Measurements from ENCODE around the gene METAP2.
A peak's percentile ranks its signal among the peaks of the same experiment; 100 is the strongest.
"Not testable (repeated sequence)": the region's sequence is repeated elsewhere in the genome, so short reads cannot be mapped to it uniquely, and the experiment has no call there.

METAP2 gene

DNA sequence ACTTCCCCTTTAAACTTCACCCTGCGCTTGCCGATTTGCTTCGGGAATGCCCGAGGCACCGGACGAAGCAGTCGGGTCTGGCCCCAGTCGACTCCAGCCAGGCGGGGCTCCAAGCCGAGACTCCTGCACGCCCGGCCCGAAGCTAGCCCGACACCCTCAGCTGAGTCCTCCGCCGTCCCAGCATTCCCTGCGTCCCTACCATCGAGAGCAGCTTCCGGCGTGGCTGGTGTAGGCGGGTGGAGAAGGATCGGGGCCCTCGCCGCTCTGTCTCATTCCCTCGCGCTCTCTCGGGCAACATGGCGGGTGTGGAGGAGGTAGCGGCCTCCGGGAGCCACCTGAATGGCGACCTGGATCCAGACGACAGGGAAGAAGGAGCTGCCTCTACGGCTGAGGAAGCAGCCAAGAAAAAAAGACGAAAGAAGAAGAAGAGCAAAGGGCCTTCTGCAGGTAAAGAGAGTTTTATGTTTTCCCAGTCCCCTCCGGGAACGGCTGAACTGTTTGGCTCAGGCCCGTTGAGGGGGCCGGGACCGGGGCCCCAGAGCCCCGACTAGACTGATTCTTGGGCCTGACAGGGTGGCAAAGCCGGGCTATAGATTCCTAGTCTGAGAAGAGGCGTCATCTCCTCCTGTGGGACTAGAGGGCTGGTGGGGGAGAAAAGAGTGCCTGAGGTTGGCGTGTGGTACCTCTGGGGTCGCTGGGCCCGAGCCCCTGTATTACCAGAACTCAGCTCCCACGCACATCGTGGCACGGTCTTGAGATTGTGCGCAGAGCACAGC, at the start of gene METAP2:
METAP2 (plus strand) TSS at position 269 of the 776 bp plus-strand sequence; CDS start at position 297, 28 bp downstream.
- peak; percentile 91 to 94 for DNase-seq

DNA sequence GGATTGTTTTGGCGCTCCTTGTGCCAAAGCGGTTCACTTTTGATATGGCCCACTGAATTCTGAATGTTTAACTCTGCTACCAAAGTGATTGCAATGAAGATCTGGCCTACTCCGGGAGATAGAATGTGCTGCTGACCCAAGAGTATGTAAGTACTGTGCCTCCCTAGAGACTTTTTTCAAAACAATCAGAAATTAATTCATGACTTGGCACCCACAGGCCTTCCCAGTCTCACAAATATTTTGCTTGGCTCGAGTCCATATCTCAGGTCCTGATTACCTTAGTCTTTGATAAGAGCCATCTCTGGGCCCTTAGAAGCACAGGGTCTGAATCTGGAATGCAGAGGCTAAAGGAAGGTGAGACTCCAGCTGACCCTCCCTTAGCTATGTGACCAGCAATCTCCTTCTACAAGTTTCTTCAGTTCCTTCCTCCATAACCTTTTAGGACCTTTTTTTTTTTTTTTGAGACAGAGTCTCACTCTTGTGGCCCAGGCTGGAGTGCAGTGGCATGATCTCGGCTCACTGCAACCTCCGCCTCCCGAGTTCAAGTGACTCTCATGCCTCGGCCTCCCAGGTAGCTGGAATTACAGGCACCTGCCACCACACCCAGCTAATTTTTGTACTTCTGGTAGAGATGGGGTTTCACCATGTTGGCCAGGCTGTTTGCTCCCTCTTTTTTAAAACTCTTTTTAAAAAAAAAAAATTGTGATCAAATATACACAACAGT, 49.5 kb upstream of the METAP2 start:
- no peak for DNase-seq

DNA sequence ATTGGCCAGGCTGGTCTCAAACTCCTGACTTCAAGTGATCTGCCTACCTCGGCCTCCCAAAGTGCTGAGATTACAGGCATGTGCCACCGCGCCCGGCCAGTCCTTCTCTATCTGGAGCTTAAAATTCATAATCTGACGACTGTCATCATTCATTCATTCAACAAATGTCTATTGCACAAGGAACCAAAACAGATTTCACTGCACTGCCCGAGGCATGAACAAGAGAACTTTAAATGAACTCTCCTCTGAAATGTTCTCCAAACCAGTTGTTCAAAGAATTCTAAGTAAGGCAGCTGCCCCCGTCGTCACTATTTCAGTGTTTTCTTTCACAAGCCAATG, 44.8 kb upstream of the METAP2 start:
- DNase-seq, result no peak

DNA sequence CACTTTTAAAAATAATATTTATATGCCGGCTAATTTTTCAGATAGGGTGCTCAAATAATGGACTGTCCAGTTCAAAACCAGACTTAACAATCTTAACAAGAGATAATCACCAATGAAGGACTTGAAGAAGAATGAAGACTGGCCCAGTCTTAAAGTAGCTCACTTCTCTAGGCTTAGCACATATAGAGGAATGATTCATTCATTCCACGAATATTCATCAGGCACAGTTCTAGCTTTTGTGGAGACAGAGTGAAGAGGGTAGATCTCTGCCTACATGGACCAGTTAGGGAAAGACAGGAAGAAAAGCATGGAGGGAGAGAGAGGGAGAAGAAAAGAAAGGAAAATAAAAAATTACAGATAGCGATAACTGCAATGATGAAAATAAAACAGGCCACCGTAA, 42.8 kb upstream of the METAP2 start:
- no peak for DNase-seq

DNA sequence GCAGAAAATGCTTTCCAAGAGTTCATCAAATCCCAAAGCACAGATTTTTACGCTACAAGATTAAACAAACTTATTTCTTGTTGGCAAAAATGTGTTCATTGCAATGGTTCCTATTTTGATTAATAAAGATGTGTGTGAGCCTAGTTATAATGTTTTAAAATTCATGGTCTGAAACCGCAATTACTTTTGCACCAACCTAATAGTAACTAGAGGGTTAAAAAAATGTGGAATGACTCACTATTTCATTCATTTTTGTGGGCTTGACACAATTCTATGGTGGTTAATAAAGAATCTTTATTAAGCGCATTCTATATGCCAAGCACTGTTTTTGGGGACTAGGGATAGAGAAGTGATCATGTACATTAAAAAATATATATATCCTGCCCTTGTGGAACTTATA, 38.6 kb upstream of the METAP2 start:
- no peak for DNase-seq

DNA sequence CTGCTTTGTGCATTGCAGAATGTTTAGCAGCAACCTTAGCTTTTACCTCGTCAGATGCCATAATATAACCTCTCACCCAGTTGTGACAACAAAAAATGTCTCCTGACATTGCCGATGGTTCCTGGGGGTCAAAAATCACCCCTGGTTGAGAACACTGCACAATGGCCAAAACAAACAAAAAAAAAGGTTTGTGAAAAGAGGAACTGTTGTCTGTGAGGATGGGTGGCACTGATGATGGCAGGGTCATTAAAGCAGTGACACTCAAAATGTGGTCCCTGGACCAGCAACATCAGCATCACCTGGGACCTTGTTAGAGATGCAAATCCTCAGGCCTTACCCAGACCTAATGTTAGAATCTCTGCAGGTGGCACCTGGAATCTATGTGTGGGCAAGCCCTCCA, 36.4 kb upstream of the METAP2 start:
- no peak for DNase-seq

DNA sequence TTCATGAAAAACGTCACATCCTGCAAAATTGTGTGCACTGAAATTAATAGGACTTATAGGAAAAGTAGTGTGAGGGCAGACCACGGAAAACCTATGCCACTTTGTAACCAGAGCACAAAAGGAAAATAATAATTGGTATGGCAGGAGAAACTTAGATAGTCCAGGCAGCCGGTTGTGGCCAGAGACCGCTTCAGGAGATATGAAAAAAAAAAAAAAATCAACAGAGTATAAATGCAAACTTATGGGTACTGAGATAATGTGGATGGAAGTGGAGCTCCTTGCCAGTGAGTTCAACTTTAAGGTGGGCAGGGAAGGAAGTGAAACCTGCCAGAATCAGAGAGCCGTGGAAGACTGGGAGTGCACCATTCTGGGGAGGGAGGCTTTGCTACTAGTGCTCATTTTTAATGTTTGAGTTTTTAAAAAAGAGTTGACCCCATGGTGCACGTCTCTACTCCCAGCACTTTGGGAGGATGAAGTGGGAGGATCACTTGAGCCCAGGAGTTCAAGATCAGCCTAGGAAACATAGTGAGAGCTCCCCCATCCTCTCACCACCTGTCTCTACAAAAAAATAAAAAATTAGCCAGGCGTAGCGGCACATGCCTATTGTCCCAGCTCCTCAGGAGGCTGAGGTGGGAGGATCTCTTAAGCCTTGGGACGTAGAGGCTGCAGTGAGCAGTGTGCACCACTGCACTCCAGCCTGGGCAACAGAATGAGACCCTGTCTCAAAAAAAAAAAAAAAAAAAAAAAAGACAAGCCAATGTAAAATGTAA, 34.3 kb upstream of the METAP2 start:
- no peak for DNase-seq

DNA sequence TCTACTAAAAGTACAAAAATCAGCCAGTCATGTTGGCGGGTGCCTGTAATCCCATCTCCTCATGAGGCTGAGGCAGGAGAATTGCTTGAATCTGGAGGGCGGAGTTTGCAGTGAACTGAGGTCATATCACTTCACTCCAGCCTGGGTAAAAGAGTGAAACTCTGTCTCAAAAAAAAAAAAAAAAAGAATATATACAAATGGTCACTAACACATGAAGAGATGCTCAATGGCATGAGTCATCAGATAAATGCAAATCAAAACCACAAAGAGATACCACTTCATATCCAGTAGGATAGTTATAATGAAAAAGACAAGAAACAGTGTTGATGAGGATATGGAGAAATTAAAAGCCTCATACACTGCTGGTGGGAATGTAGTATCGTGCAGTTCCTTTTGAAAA, 33.6 kb upstream of the METAP2 start:
- no peak for DNase-seq

DNA sequence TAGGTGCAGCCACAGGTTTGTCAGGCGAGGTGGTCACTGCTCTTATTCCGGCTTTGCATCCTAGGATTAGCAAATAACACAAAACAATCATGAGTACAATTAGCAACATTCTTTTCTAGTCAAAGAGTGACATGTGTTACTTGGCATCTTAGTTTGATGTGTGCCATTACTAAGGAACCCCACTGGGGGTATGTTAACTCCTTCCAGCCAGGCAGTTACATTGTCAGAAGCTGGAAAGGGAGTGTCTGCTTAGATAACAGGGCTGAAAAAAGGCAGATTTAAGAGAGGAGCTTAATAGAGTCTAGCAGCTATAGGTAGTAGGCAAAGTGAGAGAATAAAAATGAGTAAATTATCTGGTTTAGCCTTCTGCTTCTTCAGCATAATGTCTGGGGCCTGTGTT, 30.5 kb upstream of the METAP2 start:
- no peak for DNase-seq

DNA sequence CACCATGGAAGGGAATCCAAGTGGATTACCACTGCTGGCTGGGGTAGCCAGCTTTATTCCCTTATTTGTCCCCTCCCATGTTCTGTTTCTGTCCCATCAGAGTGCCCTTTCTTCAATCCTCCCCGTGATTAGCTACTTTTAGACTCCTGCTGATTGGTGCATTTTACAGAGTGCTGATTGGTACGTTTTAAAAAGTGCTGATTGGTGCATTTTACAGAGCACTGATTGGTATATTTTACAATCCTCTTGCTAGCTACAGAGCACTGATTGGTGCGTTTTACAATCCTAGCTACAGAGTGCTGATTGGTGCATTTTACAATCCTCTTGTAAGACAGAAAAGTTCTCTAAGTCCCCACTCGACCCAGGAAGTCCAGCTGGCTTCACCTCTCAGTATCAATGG, 28.9 kb upstream of the METAP2 start:
- DNase-seq, result not testable (repeated sequence)

DNA sequence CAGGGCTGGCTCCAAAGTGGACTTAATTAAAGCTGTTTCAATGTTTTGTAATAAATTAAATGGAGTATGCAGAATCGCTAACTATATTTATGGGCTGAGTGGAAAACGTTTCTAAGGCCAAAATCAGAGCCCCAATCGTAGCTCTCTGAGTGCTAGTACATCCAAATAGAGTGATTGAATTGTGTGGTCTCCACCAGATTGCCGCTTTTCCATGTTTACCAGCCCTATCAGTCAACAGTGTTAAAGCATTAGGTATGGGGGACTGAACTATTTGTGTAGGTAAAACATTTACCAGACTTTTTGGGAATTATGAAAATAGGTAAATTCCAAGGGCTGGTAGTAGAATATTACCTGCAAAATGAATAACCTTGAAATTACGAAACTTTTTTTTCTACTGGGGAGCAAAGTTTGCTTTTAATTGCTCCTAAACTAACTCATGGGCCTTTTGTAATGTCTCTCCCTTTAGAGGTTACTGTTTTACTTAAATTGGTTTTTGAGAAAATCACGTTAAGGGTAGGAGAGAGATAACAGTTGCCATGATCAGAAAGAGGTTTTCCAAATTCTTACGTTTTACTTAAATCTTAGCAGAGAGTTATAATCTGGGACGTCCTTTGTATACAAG, 28.0 kb upstream of the METAP2 start:
- no peak for DNase-seq

DNA sequence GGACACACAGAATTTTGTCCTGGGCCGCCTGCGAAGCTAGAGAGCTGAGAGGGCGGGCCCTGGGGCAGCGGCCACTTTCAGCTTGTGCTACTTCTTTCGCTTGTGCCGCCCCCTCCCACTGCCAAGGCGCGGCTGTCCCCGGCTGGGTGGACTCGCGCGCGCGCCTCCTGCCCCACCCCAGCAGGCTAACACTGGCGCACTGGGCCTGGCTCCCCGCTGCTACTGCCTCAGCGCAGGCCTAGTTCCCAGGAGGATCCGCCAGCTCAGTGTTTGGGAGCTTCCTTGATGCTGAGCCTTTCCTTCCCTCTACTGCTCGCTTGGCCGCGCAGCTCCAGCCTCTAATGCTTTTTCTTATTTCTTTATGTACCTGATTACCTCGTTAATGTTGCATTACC, 27.4 kb upstream of the METAP2 start:
- DNase-seq, result peak in 1 of 2 donors; percentile 0

DNA sequence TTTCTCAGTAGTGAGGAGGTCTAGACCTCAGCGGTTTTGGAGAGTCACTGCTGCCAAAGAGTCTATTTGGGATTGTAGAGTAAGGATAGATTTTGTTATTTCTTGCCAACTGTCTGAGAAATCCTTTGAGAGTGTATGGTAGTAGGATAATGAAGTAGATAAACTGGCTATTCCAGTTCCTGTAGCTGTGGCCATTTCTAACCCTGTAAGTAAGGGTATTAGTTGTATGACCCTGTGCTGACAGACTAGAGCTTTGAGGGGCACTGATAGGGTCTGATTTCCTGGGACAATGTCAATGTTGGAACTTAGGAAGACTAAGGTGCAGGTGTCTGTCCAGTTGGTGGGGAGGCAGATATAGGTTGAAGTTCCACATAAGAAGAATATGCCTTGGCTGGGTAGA, 24.3 kb upstream of the METAP2 start:
- DNase-seq, result not testable (repeated sequence)

DNA sequence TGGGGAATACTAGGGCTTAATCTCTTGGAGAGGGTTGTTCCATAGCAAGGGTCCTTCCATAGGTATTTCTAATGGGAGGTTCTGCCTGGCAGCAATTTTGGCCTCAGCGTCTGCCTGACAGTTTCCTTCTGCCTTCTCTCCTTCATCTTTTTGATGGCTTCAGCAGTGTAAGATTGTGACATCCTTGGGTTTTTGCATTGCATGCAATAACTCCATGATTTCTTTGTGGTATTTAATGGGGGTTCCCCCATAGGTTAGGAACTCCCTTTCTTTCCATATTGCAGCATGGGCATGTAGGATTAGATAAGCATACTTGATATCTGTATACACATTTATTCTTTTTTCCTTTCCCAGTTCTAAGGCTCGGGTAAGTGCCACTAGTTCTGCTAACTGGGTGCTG, 21.5 kb upstream of the METAP2 start:
- DNase-seq, result not testable (repeated sequence)

DNA sequence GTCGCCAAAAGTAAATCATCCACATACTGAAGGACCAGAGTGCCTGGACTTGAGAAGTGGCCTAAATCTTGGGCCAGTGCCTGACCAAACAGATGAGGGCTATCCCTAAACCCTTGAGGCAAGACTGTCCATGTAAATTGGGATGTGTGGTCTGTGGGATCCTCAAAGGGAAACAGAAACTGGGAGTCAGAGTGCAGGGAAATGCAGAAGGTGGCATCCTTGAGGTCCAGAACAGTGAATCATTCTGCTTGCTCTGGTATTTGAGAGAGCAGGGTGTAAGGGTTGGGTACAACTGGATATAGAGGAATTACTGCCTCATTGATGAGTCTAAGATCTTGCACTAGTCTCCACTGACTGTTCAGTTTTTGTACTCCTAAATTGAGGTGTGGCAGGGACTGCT, 20.1 kb upstream of the METAP2 start:
- not testable (repeated sequence) for DNase-seq

DNA sequence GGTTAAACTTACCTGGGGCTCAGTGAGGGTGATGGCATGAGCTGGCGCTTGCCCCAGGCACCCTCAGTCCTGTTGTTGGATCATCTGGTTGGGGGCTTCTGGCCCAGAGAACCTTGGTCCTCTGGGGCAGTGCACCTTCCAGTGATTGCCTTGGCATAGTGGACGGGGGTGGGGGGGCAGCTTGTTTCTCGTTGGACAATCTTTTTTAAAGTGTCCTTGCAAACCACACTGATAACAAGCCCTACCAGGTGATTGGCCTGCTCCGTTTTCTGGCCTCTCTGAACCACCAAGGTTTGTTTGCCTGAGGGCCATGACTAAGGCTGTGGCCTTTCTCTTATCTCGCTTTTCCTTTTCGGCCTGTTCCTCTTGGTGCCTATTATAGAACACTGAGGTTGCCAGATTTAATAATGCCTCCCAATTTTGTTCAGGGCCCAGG, 19.2 kb upstream of the METAP2 start:
- not testable (repeated sequence) for DNase-seq

DNA sequence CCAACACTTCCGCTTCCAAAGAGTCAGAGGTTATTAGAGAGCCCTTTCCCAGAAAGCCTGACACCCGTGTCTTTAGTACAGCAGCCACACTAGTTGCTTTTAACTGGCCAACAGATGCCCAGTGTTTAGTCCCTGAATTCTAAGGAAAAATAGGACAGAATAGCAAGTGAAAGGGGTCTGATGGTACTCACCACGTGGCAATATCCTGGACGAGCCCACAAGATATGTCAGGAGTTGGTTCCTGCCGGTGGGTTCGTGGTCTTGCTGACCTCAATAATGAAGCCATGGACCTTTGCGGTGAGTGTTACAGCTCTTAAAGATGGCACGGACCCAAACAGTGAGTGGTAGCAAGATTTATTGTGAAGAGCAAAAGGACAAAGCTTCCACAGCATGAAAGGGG, 16.3 kb upstream of the METAP2 start:
- DNase-seq, result not testable (repeated sequence)

DNA sequence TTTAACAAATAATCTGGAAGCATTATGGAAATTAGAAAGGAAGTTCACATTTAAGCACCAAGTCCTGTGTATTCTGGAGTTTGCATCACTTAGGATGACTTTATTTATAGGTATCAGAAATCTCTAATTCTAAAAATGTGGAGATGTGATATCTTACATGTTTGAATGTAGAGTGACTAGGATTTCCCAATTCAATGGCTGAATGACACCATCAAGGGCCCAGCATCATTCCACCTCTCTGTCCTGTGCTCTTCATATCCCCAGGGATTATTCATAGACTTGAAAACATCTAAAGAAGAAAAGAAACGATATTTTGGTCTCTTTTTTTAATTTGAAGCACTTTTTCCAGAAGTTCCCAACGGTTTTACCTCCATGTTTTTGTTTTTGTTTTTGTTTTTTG, 15.2 kb upstream of the METAP2 start:
- DNase-seq, result no peak

DNA sequence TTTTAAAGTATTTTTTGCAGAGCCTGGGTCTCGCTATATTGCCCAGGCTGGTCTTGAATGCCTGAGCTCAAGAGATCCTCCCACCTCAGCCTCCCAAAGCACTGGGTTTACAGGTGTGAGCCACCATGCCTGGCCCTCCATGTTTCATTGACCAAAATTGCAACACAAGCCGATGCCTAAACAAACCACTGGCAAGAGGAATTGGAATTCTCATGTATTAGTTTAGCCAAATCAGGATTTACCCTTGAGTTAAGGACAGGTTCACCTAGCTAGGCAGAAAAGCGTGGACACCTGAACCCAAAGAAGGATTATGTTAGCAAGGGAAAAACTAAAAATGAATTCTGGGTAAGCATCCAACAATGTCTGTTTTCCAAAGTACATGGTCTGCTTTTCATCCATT, 14.6 kb upstream of the METAP2 start:
- DNase-seq, result no peak

DNA sequence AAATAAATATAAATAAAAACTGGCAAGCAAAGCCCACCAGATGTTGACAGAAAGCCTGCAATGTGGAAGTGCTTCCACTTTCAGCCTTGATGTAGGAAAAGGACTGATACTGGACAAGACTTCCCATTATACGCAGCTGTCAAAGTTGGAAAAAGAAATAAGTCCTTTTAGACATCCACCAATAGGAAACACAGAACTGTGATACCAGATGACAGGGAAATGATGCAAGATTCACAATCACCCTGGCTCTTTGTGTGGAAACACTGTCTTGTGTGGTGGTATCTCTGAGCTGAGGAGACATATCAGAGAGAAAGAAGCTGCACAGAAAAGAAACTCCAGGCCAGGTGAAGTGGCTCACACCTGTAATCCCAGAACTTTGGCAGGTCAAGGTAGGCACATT, 13.8 kb upstream of the METAP2 start:
- DNase-seq, result no peak

DNA sequence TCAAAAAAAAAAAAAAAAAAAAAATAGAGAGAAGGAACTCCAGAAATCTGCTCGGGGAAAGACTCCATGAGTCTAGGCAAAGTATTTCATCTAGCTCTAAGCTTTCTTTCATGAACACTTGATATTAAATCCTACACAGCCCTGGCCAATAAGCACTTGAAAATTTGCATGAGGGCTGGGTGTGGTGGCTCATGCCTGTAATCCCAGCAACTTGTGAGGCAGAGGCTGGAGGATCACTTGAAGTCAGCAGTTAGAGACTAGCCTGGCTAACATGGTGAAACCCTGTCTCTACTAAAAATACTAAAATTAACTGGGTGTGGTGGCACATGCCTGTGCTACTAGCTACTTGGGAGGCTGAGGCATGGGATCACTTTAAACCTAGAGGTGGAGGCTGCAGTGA, 13.1 kb upstream of the METAP2 start:
- no peak for DNase-seq

DNA sequence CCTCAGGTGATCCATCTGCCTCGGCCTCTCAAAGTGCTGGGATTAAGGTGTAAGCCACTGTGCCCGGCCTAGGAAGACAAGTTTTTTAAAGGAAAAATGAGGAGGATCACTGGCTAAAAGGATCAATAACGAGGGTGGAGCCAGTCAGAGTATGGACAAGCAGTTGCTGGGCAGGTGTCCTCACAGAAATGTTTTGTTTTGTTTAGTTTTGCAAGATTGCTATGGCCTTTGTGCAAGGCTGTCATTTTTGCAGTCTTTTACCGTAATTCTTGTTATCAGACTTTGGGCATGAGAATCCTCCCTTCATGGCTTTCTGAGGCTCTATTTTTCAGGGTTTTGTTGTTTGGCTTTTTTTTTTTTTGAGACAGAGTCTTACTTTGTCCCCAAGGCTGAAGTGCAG, 11.9 kb upstream of the METAP2 start:
- no peak for DNase-seq

DNA sequence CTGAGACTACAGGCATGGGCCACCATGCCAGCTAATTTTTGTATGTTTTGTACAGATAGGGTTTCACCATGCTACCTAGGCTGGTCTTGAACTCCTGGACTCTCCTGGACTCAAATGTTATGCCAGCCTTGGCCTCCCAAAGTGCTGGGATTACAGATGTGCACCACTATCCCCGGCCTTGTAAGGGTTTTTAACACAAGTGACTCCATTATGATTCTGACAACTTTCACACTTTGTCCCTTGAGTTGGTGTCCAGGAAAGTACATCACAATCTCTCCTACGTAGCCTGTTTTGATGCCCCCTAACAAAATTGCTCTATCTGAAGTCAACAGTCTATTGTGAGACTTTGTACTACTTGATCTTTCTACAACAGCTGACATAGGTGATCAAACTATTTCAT, 11.4 kb upstream of the METAP2 start:
- DNase-seq, result no peak

Measured in hippocampal formation (tissue), 2 donors.